ENCODE measurements around the gene TTLL7.
"Not testable (repeated sequence)": the region's sequence is repeated elsewhere in the genome, so short reads cannot be mapped to it uniquely, and the experiment has no call there.

Gene TTLL7

DNA sequence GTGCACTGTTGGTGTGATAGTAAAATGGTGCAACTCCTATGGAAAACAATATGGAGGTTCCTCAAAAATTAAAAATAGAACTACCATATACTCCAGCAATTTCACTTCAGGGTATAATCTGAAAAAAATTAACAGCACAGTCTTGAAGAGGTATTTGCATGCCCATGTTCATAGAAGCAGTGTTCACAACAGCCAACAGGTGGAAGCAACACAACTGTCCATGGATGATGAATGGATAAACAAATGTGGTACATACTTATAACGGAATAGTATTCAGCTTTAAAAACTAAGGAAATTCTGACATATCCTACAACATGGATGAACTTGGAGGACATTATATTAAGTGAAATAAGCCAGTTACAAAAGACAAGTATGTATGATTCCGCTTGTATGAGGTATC is 8.2 kb downstream of the TTLL7 start:
- H3K4me2 ChIP-seq (ENCODE audit: low read length): no peak overlapping the region
- H3K36me3 ChIP-seq (replicated peaks; ENCODE audit: low read depth, low read length): no peaks in the 10 kb centered on the region
- H2AFZ ChIP-seq (ENCODE audit: low read depth, low read length): no peak overlapping the region
- no peaks in the 10 kb centered on the region for H3K9me3 ChIP-seq (ENCODE audit: insufficient read depth, low read length)
- TF ChIP-seq, protein P1, sequence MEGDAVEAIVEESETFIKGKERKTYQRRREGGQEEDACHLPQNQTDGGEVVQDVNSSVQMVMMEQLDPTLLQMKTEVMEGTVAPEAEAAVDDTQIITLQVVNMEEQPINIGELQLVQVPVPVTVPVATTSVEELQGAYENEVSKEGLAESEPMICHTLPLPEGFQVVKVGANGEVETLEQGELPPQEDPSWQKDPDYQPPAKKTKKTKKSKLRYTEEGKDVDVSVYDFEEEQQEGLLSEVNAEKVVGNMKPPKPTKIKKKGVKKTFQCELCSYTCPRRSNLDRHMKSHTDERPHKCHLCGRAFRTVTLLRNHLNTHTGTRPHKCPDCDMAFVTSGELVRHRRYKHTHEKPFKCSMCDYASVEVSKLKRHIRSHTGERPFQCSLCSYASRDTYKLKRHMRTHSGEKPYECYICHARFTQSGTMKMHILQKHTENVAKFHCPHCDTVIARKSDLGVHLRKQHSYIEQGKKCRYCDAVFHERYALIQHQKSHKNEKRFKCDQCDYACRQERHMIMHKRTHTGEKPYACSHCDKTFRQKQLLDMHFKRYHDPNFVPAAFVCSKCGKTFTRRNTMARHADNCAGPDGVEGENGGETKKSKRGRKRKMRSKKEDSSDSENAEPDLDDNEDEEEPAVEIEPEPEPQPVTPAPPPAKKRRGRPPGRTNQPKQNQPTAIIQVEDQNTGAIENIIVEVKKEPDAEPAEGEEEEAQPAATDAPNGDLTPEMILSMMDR (IDR thresholded peaks at IDR 0.05; ENCODE audit: low read depth, low read length): no peak
- no peak for TF ChIP-seq EZH2phosphoT487 (IDR thresholded peaks at IDR 0.05; ENCODE audit: low read depth)
- no peaks in the 10 kb centered on the region for H3K79me2 ChIP-seq (ENCODE audit: low read length)
- H3K27me3 ChIP-seq (ENCODE audit: low read depth, low read length): no peaks in the 10 kb centered on the region
- no peak overlapping the region for H3K27ac ChIP-seq (ENCODE audit: low read length)
- no peak overlapping the region for H3K4me3 ChIP-seq (ENCODE audit: low read length)
- H3K9ac ChIP-seq (ENCODE audit: low read length): no peak overlapping the region
- no peaks in the 10 kb centered on the region for H4K20me1 ChIP-seq (ENCODE audit: insufficient read depth, low read length)
- no peaks in the 10 kb centered on the region for H3K4me1 ChIP-seq (ENCODE audit: low read length)

DNA sequence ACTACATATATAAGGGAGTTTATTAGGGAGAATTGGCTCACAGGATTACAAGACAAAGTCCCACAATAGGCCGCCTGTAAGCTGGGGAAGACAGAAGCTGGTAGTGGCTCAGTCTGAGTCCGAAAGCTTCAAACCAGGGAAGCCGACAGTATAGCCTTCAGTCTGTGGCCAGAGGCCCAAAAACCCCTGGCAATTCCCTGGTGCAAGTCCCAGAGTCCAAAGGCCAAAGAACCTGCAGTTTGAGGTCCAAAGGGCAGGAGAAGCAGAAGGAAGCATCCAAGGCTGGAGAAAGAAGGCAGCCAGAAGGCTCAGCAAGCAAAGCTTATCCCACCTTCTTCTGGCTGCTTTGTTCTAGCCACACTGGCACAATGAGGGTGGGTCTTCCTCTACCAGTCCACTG is 13.9 kb downstream of the TTLL7 start:
- Histone ChIP-seq H3K27me3 (ENCODE audit: low read depth, low read length) (no peaks in the 10 kb centered on the region), H4K20me1 (ENCODE audit: insufficient read depth, low read length) (no peaks in the 10 kb centered on the region), H3K79me2 (ENCODE audit: low read length) (no peaks in the 10 kb centered on the region), H2AFZ (ENCODE audit: low read depth, low read length) (no peak overlapping the region), H3K4me3 (ENCODE audit: low read length) (no peak overlapping the region), H3K4me2 (ENCODE audit: low read length) (no peak overlapping the region), H3K36me3 (replicated peaks; ENCODE audit: low read depth, low read length) (no peaks in the 10 kb centered on the region), H3K9ac (ENCODE audit: low read length) (no peak overlapping the region), H3K27ac (ENCODE audit: low read length) (no peak overlapping the region), H3K9me3 (ENCODE audit: insufficient read depth, low read length) (no peaks in the 10 kb centered on the region), H3K4me1 (ENCODE audit: low read length) (no peaks in the 10 kb centered on the region)
- TF ChIP-seq, protein P1 (IDR thresholded peaks at IDR 0.05; ENCODE audit: low read depth, low read length): no peak
- TF ChIP-seq EZH2phosphoT487 (IDR thresholded peaks at IDR 0.05; ENCODE audit: low read depth): no peak

DNA sequence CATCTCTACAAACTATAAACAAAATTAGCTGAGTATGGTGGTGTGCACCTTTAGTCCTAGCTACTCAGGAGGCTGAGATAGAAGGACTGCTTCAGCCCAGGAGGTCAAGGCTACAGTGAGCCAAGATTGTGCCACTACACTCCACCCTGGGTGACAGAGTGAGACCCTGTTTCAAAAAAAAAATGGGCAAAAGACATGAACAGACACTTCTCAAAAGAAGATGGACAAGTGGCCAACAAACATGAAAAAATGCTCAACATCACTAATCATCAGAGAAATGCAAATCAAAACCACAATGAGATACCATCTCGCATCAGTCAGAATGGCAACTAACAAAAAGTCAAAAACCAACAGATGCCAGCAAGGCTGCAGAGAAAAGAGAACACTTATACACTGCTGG is 15.0 kb downstream of the TTLL7 start:
- H2AFZ ChIP-seq (ENCODE audit: low read depth, low read length); H3K9ac ChIP-seq (ENCODE audit: low read length); H4K20me1 ChIP-seq (ENCODE audit: insufficient read depth, low read length); H3K9me3 ChIP-seq (ENCODE audit: insufficient read depth, low read length); H3K27ac ChIP-seq (ENCODE audit: low read length); H3K4me2 ChIP-seq (ENCODE audit: low read length); H3K36me3 ChIP-seq (replicated peaks; ENCODE audit: low read depth, low read length); H3K4me1 ChIP-seq (ENCODE audit: low read length); H3K4me3 ChIP-seq (ENCODE audit: low read length); H3K79me2 ChIP-seq (ENCODE audit: low read length); H3K27me3 ChIP-seq (ENCODE audit: low read depth, low read length): not testable (repeated sequence)

DNA sequence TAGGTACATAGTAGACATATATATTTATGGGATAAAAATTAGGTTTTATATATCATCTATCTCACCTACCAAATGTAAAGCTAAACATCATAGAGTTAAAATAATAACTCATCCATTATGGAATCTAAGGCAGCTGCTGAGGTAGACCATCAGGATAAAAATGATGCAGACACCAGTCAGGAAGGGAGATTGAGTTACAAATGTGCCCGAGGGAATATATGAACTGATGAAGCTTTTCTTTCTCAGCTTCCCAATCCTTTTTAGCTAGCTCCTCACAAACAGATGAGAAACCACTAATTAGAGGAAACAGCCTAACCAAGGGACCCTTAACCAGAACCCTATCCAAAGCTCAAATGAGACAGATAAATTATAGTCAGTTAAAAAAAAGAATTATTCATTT is 20.9 kb downstream of the TTLL7 start:
- no peak for TF ChIP-seq EZH2phosphoT487 (IDR thresholded peaks at IDR 0.05; ENCODE audit: low read depth)

DNA sequence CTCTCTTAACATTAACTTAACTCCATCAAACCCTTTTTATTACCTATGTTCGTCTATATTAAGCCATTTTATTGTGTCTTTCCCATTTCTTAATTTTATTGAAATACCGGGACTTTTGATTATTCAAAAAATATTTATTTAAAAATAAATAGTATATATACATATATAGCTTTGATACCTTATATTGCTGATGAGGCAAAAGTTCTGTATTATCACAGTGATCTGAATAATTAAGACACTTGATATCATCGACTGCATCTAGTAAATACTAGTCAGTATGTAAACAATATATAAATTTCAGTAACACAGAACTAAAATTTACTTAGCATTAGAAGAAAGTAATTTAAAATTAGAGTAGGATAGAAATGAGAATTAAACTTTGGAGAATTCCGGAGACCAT is 22.0 kb downstream of the TTLL7 start:
- Histone ChIP-seq H4K20me1 (ENCODE audit: insufficient read depth, low read length) (no peaks in the 10 kb centered on the region), H3K4me1 (ENCODE audit: low read length) (peaks cover 8% of the 10 kb centered on the region), H2AFZ (ENCODE audit: low read depth, low read length) (no peak overlapping the region), H3K4me3 (ENCODE audit: low read length) (no peak overlapping the region), H3K9me3 (ENCODE audit: insufficient read depth, low read length) (no peaks in the 10 kb centered on the region), H3K27me3 (ENCODE audit: low read depth, low read length) (no peaks in the 10 kb centered on the region), H3K27ac (ENCODE audit: low read length) (no peak overlapping the region), H3K79me2 (ENCODE audit: low read length) (no peaks in the 10 kb centered on the region), H3K9ac (ENCODE audit: low read length) (no peak overlapping the region), H3K36me3 (replicated peaks; ENCODE audit: low read depth, low read length) (no peaks in the 10 kb centered on the region), H3K4me2 (ENCODE audit: low read length) (no peak overlapping the region)
- TF ChIP-seq EZH2phosphoT487 (IDR thresholded peaks at IDR 0.05; ENCODE audit: low read depth): no peak
- TF ChIP-seq, protein P1 (IDR thresholded peaks at IDR 0.05; ENCODE audit: low read depth, low read length): no peak

More for the DNA sequence above, 20.9 kb downstream of the TTLL7 start:
- no peaks in the 10 kb centered on the region for H3K9me3 ChIP-seq (ENCODE audit: insufficient read depth, low read length)
- H2AFZ ChIP-seq (ENCODE audit: low read depth, low read length): no peak overlapping the region
- no peaks in the 10 kb centered on the region for H3K79me2 ChIP-seq (ENCODE audit: low read length)
- H3K4me1 ChIP-seq (ENCODE audit: low read length): peaks cover 8% of the 10 kb centered on the region
- H3K9ac ChIP-seq (ENCODE audit: low read length): no peak overlapping the region
- no peaks in the 10 kb centered on the region for H3K27me3 ChIP-seq (ENCODE audit: low read depth, low read length)
- H3K4me3 ChIP-seq (ENCODE audit: low read length): no peak overlapping the region
- no peaks in the 10 kb centered on the region for H4K20me1 ChIP-seq (ENCODE audit: insufficient read depth, low read length)
- no peak overlapping the region for H3K4me2 ChIP-seq (ENCODE audit: low read length)
- H3K27ac ChIP-seq (ENCODE audit: low read length): no peak overlapping the region
- no peaks in the 10 kb centered on the region for H3K36me3 ChIP-seq (replicated peaks; ENCODE audit: low read depth, low read length)
